HG03097 (cell line): ENCODE results near the gene COL2A1.
"Not testable (repeated sequence)": the region's sequence is repeated elsewhere in the genome, so short reads cannot be mapped to it uniquely, and the experiment has no call there.

ENCODE experiments used
- ATAC-seq: cut with Tn5 transposase; IDR thresholded peaks from one replicate; pipeline ENCODE4 v1.9.1; 2021; ENCODE audit not compliant: unreplicated experiment, low FRiP score

The COL2A1 gene

GRCh38 chr12:47979166-47979565 lies 25.1 kb downstream of the COL2A1 start:
- no peak for ATAC-seq

DNA sequence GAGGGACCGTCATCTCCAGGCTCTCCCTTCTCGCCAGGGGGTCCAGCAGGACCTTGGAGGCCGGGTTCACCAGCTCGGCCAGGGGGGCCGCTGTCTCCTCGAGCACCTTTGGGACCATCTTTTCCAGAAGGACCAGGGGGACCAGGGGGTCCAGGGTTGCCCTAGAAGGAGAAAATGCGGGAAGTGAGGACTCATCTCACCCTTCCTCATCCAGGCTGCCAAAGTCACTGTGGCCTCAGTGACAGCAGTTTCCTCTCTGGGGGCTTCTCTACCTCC lies 25.7 kb downstream of the COL2A1 start:
- no peak for ATAC-seq

DNA sequence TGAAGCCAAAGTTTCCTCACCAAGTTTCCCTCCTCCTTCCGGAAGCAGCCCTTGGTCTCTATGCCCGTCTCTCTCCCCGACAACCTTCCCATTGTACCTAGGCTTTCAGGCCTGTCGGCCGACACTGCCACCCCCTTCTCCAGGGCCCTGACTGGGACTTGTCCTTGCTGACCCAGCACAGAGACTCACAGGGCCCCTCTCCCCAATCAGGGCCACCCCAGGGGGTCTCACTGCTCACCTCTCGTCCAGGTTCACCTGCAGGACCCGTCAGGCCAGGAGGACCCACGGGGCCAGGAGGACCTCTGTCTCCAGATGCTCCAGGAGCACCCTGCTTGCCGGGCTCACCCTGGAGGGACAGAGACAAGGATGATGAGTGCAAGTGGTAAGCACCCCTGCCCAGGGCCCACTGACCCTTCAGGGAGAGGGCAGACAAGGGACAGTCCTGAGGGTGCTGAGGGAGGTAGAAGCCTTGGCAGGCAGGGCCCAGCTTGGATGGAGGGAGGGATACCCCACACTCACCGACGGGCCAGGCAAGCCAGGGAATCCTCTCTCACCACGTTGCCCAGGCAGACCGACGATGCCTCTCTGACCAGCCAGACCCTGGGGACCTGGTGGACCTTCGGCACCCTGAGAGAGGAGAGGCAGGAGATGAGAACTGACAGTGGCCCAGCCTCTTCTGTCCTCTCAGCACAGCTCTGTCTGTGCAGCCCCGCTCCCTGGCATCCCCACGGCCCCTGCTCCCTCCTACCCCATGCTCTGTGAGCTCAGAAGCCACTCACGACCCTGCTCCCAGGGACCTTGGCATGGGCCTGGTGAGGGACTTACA lies 26.3 kb downstream of the COL2A1 start:
- no peak for ATAC-seq

- no peak for ATAC-seq
Measured at GRCh38 chr12:47977046-47977771, 27.1 kb downstream of the COL2A1 start.

- ATAC-seq, result no peak
Measured at GRCh38 chr12:47975816-47976215, 28.5 kb downstream of the COL2A1 start.

- no peak for ATAC-seq
Measured at GRCh38 chr12:47975036-47975620, 29.1 kb downstream of the COL2A1 start.

DNA sequence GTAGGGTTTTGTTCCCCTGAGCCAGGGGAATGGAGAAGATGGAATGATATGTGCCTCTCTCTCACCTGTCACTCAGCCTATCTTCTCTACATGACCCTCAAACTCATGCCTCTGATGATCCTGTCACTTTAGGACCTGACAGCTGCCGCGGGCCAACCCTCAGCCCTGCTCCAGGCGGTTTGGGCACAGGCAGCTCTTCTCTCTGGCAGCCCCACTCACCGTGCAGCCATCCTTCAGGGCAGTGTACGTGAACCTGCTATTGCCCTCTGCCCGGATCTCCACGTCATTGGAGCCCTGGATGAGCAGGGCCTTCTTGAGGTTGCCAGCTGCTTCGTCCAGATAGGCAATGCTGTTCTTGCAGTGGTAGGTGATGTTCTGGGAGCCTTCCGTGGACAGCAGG lies 30.4 kb downstream of the COL2A1 start:
- ATAC-seq, result no peak

GRCh38 chr12:47972895-47973294 lies 31.4 kb downstream of the COL2A1 start:
- no peak for ATAC-seq

GRCh38 chr12:47970843-47971242 lies 33.4 kb downstream of the COL2A1 start:
- no peak for ATAC-seq

DNA sequence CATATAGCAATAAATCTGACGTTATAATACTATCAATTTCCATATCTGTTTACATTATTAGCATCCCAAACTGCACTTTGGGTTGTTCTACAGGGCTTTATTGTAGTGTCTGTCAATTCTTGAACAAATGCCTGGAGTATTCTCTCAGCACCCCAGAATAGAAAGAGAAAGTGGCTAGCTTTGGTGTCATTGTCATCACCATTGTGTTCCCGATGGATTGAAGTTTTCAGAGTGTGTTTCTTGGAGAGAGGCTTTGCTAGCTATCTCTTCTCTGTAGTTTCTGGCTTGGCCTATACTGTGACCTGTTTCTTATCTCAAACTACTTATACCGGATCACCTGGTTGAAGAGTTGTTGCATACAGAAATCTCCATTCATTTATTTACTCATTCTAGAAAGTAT lies 34.4 kb downstream of the COL2A1 start:
- ATAC-seq, result no peak

- no peak for ATAC-seq
Measured at GRCh38 chr12:47967461-47968321, 36.6 kb downstream of the COL2A1 start.

GRCh38 chr12:47965581-47965980 lies 38.7 kb downstream of the COL2A1 start:
- ATAC-seq, result no peak

DNA sequence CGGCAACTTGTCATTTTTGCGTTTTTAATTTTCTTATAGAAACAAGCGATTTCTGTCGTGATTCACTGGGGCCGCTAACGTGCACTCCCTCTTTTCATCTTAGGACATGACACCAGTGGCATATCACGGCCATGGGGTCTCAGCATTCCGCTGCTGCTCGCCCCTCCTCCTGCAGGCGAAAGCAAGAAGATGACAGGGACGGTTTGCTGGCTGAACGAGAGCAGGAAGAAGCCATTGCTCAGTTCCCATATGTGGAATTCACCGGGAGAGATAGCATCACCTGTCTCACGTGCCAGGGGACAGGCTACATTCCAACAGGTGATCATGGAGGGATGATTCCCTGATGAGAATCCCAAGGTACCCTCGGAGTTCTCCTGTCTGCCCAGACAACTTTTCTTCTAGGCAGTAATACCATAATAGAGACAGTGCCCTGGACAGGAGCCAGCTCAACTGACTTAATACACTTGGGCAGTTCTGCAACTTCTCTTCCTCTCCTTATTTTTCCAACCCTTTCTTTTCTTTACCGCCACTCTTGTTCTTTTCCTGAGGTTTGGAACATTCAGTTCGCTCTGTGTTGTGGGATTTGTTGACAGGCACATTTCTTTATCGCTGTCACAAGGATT lies 40.1 kb downstream of the COL2A1 start:
- ATAC-seq, result no peak

GRCh38 chr12:47963340-47964040 lies 40.8 kb downstream of the COL2A1 start, which contains the start of gene TMEM106C:
Gene TMEM106C, plus strand, starts transcription at chr12:47963596. Its CDS starts 641 bp downstream, at chr12:47964237.
- peak; percentile 93 for ATAC-seq

GRCh38 chr12:47962198-47962597 lies 42.1 kb downstream of the COL2A1 start:
- ATAC-seq, result no peak

- not testable (repeated sequence) for ATAC-seq
Measured at GRCh38 chr12:47957671-47958070, 46.6 kb downstream of the COL2A1 start.

DNA sequence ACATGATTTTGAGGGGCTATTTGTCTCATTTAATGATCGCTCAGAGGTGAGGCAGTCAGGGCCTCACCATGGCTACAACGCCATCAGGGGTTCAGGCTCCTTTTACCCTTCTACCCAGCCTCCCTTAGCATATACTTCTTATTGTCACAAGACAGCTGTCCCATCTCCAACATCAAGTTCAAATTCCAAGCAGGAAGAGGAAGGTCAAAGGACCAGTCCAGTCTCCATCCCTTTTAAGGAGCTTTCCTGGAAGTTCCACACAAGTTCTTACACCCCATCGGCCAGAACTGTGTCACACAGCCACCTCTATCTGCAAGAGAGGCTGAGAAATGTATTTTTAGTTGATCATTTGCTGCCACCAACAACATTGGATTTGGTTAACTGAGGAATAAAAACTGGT lies 49.2 kb downstream of the COL2A1 start:
- no peak for ATAC-seq

DNA sequence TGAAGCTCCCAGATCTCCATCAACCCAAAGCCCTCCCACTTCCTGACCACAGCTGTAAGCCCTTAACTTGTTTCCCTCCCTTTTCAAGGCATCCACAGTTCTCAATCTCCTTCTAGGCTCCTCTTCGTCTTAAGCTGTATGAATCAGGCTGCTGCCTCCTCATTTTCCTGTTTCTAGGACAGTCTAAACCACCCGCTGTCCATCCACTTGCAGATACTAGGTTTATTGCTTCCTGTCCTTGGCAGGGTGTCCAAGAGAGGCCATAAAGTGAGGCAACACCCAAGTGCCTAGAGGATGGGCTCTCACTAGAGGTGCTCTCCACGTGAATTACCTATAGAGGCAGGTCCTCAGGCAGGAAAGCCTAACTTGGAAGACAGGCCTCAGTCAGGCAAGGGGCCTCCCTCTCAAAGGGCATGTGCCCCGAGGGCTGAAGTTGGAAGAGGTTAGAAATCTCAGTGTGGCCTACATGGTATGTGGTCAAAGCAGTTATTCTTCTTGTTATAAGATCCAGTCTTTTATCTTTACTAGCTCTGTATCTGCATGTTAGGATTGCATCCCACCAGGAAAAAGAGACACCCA lies 49.7 kb downstream of the COL2A1 start:
- ATAC-seq, result no peak

- ATAC-seq, result no peak
Measured at GRCh38 chr12:47954058-47954457, 50.2 kb downstream of the COL2A1 start.
